ENCODE data around the gene SPHKAP. TPM values are rescaled to one million over a fixed set of nuclear protein-coding genes. Genes with fewer than 3 reads are reported as not detected.

SPHKAP gene
- polyA plus RNA-seq, 1 of the 3 experiments (the other 2 are of a cell fraction), result not detected

- Histone ChIP-seq H3K4me1 (ENCODE audit: control insufficient read depth in 1 of 2, insufficient read depth in 2 of 2, low read depth in 1 of 2, low read length in 1 of 2) (no peaks in the 10 kb centered on the region), H3K9me3 (no peaks in the 10 kb centered on the region), H3K9me2 (no peaks in the 10 kb centered on the region), H3K9ac (no peak overlapping the region), H2AFZ (ENCODE audit: low read depth) (no peak overlapping the region), H3K27ac (ENCODE audit: low read depth in 2 of 2, low read length in 1 of 2) (no peak overlapping the region), H3F3A (replicated peaks; ENCODE audit: insufficient read depth) (no peaks in the 10 kb centered on the region), H3K4me2 (no peak overlapping the region), H3K79me2 (ENCODE audit: insufficient read depth) (no peaks in the 10 kb centered on the region), H3K36me3 (replicated peaks in 1 of 2; ENCODE audit: control insufficient read depth in 1 of 2, insufficient read depth in 2 of 2, low read length in 1 of 2) (no peaks in the 10 kb centered on the region), H3K4me3 (ENCODE audit: low read depth in 2 of 2, low read length in 1 of 2) (no peak overlapping the region), H3K27me3 (ENCODE audit: insufficient read depth) (no peaks in the 10 kb centered on the region), H4K20me1 (ENCODE audit: insufficient read depth) (no peaks in the 10 kb centered on the region)
- ChIA-PET POLR2A (no interaction called here), CTCF (no interaction called here)
- DNase-seq, result no peak
- 32% methylated on average over 3 of the region's 3 CpGs for WGBS (ENCODE audit: low lambda C conversion rate)
- TF ChIP-seq TCF12 (IDR thresholded peaks at IDR 0.05) (no peak), FOXJ3 (CRISPR knock-in tag; IDR thresholded peaks at IDR 0.05) (no peak), FOSL2 (IDR thresholded peaks at IDR 0.05; ENCODE audit: borderline replicate concordance, low read depth) (no peak), ELF1 (IDR thresholded peaks at IDR 0.05) (no peak), GABPA (IDR thresholded peaks at IDR 0.05; ENCODE audit: low read depth) (no peak), MXI1 (IDR thresholded peaks at IDR 0.05; ENCODE audit: low read depth, low read length) (no peak), YY1 (IDR thresholded peaks at IDR 0.05; ENCODE audit: low read depth) (no peak)
Measured at GRCh38 chr2:228072669-228073068, 108.8 kb downstream of the SPHKAP start.

GRCh38 chr2:228067309-228067708 lies 114.2 kb downstream of the SPHKAP start:
- no peak for DNase-seq
- Histone ChIP-seq H3K4me2 (no peak overlapping the region), H3K27ac (ENCODE audit: low read depth in 2 of 2, low read length in 1 of 2) (no peak overlapping the region), H3K9me2 (no peaks in the 10 kb centered on the region), H3K9ac (no peak overlapping the region), H3K27me3 (ENCODE audit: insufficient read depth) (no peaks in the 10 kb centered on the region), H4K20me1 (ENCODE audit: insufficient read depth) (no peaks in the 10 kb centered on the region), H3K9me3 (no peaks in the 10 kb centered on the region), H3K4me1 (ENCODE audit: control insufficient read depth in 1 of 2, insufficient read depth in 2 of 2, low read depth in 1 of 2, low read length in 1 of 2) (no peaks in the 10 kb centered on the region), H2AFZ (ENCODE audit: low read depth) (no peak overlapping the region), H3K36me3 (replicated peaks in 1 of 2; ENCODE audit: control insufficient read depth in 1 of 2, insufficient read depth in 2 of 2, low read length in 1 of 2) (no peaks in the 10 kb centered on the region), H3K79me2 (ENCODE audit: insufficient read depth) (no peaks in the 10 kb centered on the region), H3F3A (replicated peaks; ENCODE audit: insufficient read depth) (no peaks in the 10 kb centered on the region), H3K4me3 (ENCODE audit: low read depth in 2 of 2, low read length in 1 of 2) (no peak overlapping the region)
- no peak for TF ChIP-seq JUND (IDR thresholded peaks at IDR 0.05)
- TF ChIP-seq CHD2 (IDR thresholded peaks at IDR 0.05; ENCODE audit: low read length, partially characterized antibody), result no peak
- no peak for TF ChIP-seq CTCF (IDR thresholded peaks at IDR 0.05)
- no peak for TF ChIP-seq POLR2AphosphoS5 (IDR thresholded peaks at IDR 0.05; ENCODE audit: low read depth, low read length)
- no peak for TF ChIP-seq FOSL2 (IDR thresholded peaks at IDR 0.05; ENCODE audit: borderline replicate concordance, low read depth)
- TF ChIP-seq REST (IDR thresholded peaks at IDR 0.05; ENCODE audit: low read depth, low read length), result no peak
- WGBS (ENCODE audit: low lambda C conversion rate), result 0% methylated on average over 1 of the region's 1 CpG
- CTCF ChIA-PET, result interaction anchor here (0.7 kb wide), 1 partner anchor 18 kb away, joined by 3 read pairs; no protein-coding TSS in a partner anchor
- POLR2A ChIA-PET, result no interaction called here
